Measurements from ENCODE around the gene WDR91. TPM values are rescaled to one million over a fixed set of nuclear protein-coding genes. Genes with fewer than 3 reads are reported as not detected.

WDR91 gene
- total RNA-seq, 1 experiment from 2014 or later, result 7.0 TPM

DNA sequence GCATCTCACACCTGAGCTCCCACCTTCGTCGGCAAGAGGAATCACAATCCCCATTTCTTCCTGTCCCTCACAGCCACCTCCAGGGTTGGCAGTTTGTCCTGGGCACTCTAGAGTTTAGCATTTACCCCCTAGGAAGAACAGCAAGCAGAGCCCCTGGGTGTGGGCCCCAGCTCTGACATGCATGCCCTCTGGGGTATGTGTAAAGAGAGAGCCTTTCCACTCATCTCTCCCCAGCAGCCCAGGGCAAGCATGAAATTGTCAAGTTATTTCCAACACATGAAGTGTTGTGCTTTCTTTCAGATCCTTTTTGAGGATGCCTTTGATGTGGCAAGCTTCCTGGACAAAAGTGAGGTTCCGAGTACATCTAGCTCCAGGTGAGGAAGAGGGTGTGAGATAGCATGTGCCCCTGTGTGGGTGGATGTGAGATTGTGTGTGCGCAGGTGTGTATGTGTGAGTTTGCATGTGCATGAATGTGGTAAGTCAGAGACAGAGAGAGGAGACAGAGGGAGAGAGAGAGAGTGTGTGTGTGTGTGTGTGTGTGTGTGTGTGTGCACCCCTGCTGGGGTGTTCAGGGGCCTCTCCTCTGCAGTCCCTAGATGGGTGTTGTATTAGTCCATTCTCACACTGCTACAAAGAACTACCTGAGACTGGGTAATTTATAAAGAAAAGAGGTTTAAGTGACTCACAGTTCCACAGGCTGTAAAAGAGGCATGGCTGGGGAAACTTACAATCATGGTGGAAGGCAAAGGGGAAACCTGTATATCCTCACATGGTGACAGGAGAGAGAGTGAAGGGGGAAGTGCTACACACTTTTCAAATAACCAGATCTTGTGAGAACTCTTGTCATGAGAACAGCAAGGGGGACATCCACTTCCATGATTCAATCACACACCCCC lies 40.4 kb upstream of the WDR91 start:
- ChIA-PET POLR2A (ENCODE audit: low non-redundant PET) (no interaction called here), CTCF (no interaction called here)
- H3K4me3 ChIP-seq (ENCODE audit: low read depth, low read length, poor library complexity, severe bottlenecking), result no peak overlapping the region
- BruUV-seq (replicated peaks), result no TSS peak
- H3K36me3 ChIP-seq (ENCODE audit: insufficient read depth, low read length, poor library complexity, severe bottlenecking), result no peaks in the 10 kb centered on the region
- no peaks in the 10 kb centered on the region for H3K27me3 ChIP-seq (replicated peaks; ENCODE audit: insufficient read depth, low read depth, low read length, poor library complexity)
- TF ChIP-seq, protein P1, sequence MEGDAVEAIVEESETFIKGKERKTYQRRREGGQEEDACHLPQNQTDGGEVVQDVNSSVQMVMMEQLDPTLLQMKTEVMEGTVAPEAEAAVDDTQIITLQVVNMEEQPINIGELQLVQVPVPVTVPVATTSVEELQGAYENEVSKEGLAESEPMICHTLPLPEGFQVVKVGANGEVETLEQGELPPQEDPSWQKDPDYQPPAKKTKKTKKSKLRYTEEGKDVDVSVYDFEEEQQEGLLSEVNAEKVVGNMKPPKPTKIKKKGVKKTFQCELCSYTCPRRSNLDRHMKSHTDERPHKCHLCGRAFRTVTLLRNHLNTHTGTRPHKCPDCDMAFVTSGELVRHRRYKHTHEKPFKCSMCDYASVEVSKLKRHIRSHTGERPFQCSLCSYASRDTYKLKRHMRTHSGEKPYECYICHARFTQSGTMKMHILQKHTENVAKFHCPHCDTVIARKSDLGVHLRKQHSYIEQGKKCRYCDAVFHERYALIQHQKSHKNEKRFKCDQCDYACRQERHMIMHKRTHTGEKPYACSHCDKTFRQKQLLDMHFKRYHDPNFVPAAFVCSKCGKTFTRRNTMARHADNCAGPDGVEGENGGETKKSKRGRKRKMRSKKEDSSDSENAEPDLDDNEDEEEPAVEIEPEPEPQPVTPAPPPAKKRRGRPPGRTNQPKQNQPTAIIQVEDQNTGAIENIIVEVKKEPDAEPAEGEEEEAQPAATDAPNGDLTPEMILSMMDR (conservative IDR thresholded peaks at IDR 0.05; ENCODE audit: low read depth, low read length), result no peak
- TF ChIP-seq EZH2 (IDR thresholded peaks at IDR 0.05; ENCODE audit: borderline replicate concordance, low read depth, low read length, poor library complexity, severe bottlenecking), result no peak
- no peak overlapping the region for H3K27ac ChIP-seq (ENCODE audit: low read depth, low read length, poor library complexity, severe bottlenecking)
- no peaks in the 10 kb centered on the region for H3K9me3 ChIP-seq (ENCODE audit: low read depth, low read length, poor library complexity, severe bottlenecking)
- no peak for DNase-seq (ENCODE audit: low spot score)
- no peaks in the 10 kb centered on the region for H3K4me1 ChIP-seq (ENCODE audit: insufficient read depth, low read length, poor library complexity, severe bottlenecking)
- intact Hi-C loops (cut with micrococcal nuclease; ENCODE audit: unreplicated experiment), result no loop called here

DNA sequence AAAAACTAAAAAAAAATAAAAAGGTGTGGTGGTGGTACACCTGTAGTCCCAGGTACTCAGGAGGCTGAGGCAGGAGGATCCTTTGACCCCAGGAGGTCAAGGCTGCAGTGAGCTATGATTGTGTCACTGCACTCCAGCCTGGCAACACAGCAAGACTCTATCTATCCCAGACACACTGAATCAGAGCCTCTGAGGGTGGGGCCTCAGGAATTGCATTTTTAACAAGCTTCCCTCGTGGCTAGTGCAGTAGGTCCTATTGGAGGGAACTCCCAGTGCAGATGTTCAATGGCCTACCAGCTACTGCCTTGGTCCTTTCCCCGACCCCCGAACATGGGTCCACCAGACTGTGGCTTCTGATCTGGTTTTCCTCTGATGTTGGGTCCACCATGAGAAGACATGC lies 37.2 kb upstream of the WDR91 start:
- no TSS peak for BruUV-seq (replicated peaks)
- no peaks in the 10 kb centered on the region for H3K9me3 ChIP-seq (ENCODE audit: low read depth, low read length, poor library complexity, severe bottlenecking)
- ChIA-PET POLR2A (ENCODE audit: low non-redundant PET) (no interaction called here), CTCF (no interaction called here)
- TF ChIP-seq, protein P1 (conservative IDR thresholded peaks at IDR 0.05; ENCODE audit: low read depth, low read length), result no peak
- TF ChIP-seq EZH2 (IDR thresholded peaks at IDR 0.05; ENCODE audit: borderline replicate concordance, low read depth, low read length, poor library complexity, severe bottlenecking), result no peak
- no peaks in the 10 kb centered on the region for H3K4me1 ChIP-seq (ENCODE audit: insufficient read depth, low read length, poor library complexity, severe bottlenecking)
- H3K4me3 ChIP-seq (ENCODE audit: low read depth, low read length, poor library complexity, severe bottlenecking), result no peak overlapping the region
- no peaks in the 10 kb centered on the region for H3K27me3 ChIP-seq (replicated peaks; ENCODE audit: insufficient read depth, low read depth, low read length, poor library complexity)
- H3K27ac ChIP-seq (ENCODE audit: low read depth, low read length, poor library complexity, severe bottlenecking), result no peak overlapping the region
- no peak for DNase-seq (ENCODE audit: low spot score)
- intact Hi-C loops (cut with micrococcal nuclease; ENCODE audit: unreplicated experiment), result no loop called here
- H3K36me3 ChIP-seq (ENCODE audit: insufficient read depth, low read length, poor library complexity, severe bottlenecking), result no peaks in the 10 kb centered on the region

DNA sequence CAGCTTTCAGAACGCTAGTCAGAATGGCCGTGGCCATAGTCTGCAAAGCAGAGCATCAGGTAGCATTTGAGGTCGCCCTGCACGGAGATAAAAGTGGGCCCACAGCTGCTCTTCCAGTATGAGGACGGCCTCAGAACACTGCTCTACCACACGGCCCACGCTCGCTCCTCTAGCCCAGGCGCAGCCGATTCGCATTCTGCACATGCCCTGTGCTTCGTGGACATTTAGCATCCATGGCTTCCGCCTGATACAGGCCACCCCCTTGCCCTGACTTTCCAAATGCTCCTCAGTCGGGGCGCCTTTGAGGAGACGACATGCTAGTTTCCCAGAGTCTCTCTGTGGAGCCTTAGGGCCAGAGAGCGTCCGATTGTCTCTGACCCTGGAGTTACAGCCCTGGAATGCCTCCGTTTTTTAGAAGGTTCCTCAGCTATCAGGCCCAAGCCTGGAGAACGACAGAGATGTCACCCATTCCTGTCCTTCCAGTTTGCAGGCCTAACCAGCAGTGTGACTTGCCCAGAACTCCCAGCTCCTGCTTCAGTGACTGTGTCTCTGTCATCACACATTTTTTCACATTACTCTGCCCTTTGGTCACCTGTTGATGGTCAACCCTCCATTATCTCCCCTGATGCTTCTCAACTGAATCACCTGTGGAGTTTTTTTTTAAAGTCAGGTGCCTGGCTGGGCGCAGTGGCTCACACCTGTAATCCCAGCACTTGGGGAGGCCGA lies 36.6 kb upstream of the WDR91 start:
- TF ChIP-seq, protein P1 (conservative IDR thresholded peaks at IDR 0.05; ENCODE audit: low read depth, low read length), result no peak
- no peak for TF ChIP-seq EZH2 (IDR thresholded peaks at IDR 0.05; ENCODE audit: borderline replicate concordance, low read depth, low read length, poor library complexity, severe bottlenecking)
- no peaks in the 10 kb centered on the region for H3K4me1 ChIP-seq (ENCODE audit: insufficient read depth, low read length, poor library complexity, severe bottlenecking)
- CTCF ChIA-PET, result no interaction called here
- no TSS peak for BruUV-seq (replicated peaks)
- H3K9me3 ChIP-seq (ENCODE audit: low read depth, low read length, poor library complexity, severe bottlenecking), result no peaks in the 10 kb centered on the region
- no peaks in the 10 kb centered on the region for H3K27me3 ChIP-seq (replicated peaks; ENCODE audit: insufficient read depth, low read depth, low read length, poor library complexity)
- POLR2A ChIA-PET (ENCODE audit: low non-redundant PET), result no interaction called here
- intact Hi-C loops (cut with micrococcal nuclease; ENCODE audit: unreplicated experiment), result no loop called here
- no peak overlapping the region for H3K4me3 ChIP-seq (ENCODE audit: low read depth, low read length, poor library complexity, severe bottlenecking)
- no peaks in the 10 kb centered on the region for H3K36me3 ChIP-seq (ENCODE audit: insufficient read depth, low read length, poor library complexity, severe bottlenecking)
- no peak for DNase-seq (ENCODE audit: low spot score)
- H3K27ac ChIP-seq (ENCODE audit: low read depth, low read length, poor library complexity, severe bottlenecking), result no peak overlapping the region

Data from A673 (cell line).